Gastroesophageal sphincter (tissue), 3 donors: ENCODE data around the gene CAPN10.

Experiments
- CTCF ChIP-seq, 4 experiments: fragments of 200-600 bp in 2 of 4; fragments of 450-650 bp in 2 of 4; sonication (generic) in 1 of 4; IDR thresholded peaks; one replicate each; pipeline ENCODE4 v1.5.1; 2017 to 2019; ENCODE audit warnings: antibody characterized with exemption in 4 of 4, mild to moderate bottlenecking in 2 of 4, moderate library complexity in 2 of 4
- EP300 ChIP-seq: sonication (generic); formaldehyde crosslinking; IDR thresholded peaks from one replicate; pipeline ENCODE4 v1.6.1; 2017; ENCODE audit warnings: antibody characterized with exemption, mild to moderate bottlenecking
- POLR2A ChIP-seq, 2 donors: fragments of 450-650 bp; IDR thresholded peaks; one replicate each; pipeline ENCODE4 v1.6.1; 2017; ENCODE audit warnings: antibody characterized with exemption in 2 of 2, mild to moderate bottlenecking in 2 of 2, moderate library complexity in 1 of 2
- POLR2AphosphoS5 ChIP-seq: sonication (generic); formaldehyde crosslinking; IDR thresholded peaks from one replicate; pipeline ENCODE4 v1.6.1; 2017; ENCODE audit warnings: antibody characterized with exemption

DNA sequence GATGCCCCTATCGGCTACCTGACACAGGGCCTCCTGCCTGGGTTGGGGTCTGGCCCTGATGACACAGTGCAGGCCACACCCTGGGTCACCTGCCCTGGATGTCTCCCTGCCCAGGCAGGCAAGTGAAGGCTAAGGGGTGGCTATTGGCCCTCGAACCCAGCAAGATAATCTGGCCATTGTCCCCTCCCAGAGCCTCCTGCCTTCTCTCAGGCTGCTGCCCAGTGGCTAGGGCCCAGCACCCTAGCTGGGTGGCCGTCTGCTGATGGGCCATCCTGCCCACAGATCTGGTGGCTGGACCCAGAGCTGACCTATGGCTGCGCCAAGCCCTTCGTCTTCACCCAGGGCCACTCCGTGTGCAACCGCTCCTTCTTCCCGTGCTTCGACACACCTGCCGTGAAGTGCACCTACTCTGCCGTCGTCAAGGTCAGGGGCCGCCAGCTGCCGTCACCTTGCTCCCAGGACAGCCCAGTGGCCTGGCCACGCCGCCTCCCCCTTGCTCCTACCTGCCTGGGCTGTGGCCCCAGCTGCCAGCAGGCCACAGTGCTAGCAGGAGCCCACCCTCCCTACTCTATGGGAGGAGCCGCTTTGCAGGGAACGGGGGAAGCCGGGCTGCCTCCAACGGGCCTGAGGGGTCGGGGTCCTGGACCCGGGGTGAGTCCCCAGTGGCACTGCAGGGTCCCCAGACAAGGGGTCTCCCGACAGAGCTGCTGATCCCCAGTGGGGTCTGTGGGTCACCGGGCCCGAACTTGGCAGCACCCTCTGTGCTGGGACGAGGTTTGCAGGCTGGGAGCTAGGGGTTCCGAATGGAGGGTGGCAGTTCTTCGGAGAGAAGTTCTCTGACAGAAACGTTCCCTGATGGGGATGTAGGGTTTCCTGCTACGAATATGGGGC is 14.1 kb upstream of the CAPN10 start:
- TF ChIP-seq CTCF (IDR thresholded peaks at IDR 0.05): no peak
- no peak for TF ChIP-seq POLR2AphosphoS5
- TF ChIP-seq POLR2A (IDR thresholded peaks at IDR 0.05): no peak
- TF ChIP-seq EP300: no peak
